HL-60 (cell line): ENCODE results near the gene PTF1A.

ENCODE experiments used
- DNase-seq, 2 experiments: peaks; one replicate each; pipeline ENCODE4 v3.0.0-alpha.2; 2010 to 2020; ENCODE audit warnings: low read depth in 1 of 2, low spot score in 1 of 2
- H3K27ac ChIP-seq: fragments of 250-450 bp; sonication (Bioruptor Pico); replicated peaks from 2 replicates; pipeline ENCODE4 v1.5.1; 2020; ENCODE audit warnings: mild to moderate bottlenecking, moderate library complexity
- H3K27me3 ChIP-seq: fragments of 250-450 bp; sonication (Bioruptor Pico); 2 replicates; pipeline ENCODE4 v1.5.1; 2021; ENCODE audit warnings: mild to moderate bottlenecking, moderate library complexity; ENCODE audit not compliant: insufficient read depth, poor library complexity, severe bottlenecking
- H3K4me3 ChIP-seq: replicated peaks from 2 replicates; pipeline ENCODE4 v1.5.1; 2011; ENCODE audit warnings: mild to moderate bottlenecking, control low read depth, low read length; ENCODE audit not compliant: insufficient read depth
- GABPA ChIP-seq: IDR thresholded peaks from 2 replicates; pipeline ENCODE4 v1.6.1; 2012; ENCODE audit warnings: low read depth
- POLR2AphosphoS5 ChIP-seq: IDR thresholded peaks from 2 replicates; pipeline ENCODE4 v1.6.1; 2012; ENCODE audit warnings: low read depth
- SPI1 ChIP-seq: IDR thresholded peaks from 2 replicates; pipeline ENCODE4 v1.6.1; 2012; ENCODE audit warnings: low read depth, mild to moderate bottlenecking, borderline replicate concordance
- TF ChIP-seq, protein P1 (sequence below): IDR thresholded peaks from 2 replicates; pipeline ENCODE4 v1.6.1; 2012; ENCODE audit warnings: low read depth; ENCODE audit not compliant: insufficient replicate concordance
- TF ChIP-seq, protein P2 (sequence below): IDR thresholded peaks from one replicate; pipeline ENCODE4 v1.5.1; 2011; ENCODE audit warnings: low read length, control low read depth, inconsistent platforms; ENCODE audit not compliant: insufficient read depth

The PTF1A gene

DNA sequence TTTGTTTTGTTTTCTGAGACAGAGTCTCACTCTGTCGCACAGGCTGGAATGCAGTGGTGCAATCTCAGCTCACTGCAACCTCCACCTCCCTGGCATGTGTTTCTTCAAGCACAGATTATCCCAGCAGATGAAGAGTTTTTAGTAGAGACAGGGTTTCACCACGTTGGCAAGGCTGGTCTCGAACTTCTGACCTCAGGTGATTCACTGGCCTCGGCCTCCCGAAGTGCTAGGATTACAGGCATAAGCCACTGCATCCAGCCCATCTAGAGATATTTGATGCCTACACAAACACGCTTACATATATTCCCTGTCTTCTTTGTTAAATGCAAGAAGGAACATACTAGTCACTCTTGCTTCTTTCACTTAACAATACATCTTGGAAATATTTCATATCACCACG is 5.9 kb upstream of the PTF1A start:
- Histone ChIP-seq H3K27ac (no peak overlapping the region), H3K4me3 (no peak overlapping the region), H3K27me3 (peaks cover 3% of the 10 kb centered on the region)
- DNase-seq = no peak
- TF ChIP-seq, protein P1, sequence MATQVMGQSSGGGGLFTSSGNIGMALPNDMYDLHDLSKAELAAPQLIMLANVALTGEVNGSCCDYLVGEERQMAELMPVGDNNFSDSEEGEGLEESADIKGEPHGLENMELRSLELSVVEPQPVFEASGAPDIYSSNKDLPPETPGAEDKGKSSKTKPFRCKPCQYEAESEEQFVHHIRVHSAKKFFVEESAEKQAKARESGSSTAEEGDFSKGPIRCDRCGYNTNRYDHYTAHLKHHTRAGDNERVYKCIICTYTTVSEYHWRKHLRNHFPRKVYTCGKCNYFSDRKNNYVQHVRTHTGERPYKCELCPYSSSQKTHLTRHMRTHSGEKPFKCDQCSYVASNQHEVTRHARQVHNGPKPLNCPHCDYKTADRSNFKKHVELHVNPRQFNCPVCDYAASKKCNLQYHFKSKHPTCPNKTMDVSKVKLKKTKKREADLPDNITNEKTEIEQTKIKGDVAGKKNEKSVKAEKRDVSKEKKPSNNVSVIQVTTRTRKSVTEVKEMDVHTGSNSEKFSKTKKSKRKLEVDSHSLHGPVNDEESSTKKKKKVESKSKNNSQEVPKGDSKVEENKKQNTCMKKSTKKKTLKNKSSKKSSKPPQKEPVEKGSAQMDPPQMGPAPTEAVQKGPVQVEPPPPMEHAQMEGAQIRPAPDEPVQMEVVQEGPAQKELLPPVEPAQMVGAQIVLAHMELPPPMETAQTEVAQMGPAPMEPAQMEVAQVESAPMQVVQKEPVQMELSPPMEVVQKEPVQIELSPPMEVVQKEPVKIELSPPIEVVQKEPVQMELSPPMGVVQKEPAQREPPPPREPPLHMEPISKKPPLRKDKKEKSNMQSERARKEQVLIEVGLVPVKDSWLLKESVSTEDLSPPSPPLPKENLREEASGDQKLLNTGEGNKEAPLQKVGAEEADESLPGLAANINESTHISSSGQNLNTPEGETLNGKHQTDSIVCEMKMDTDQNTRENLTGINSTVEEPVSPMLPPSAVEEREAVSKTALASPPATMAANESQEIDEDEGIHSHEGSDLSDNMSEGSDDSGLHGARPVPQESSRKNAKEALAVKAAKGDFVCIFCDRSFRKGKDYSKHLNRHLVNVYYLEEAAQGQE = no peak
- TF ChIP-seq GABPA (no peak), POLR2AphosphoS5 (no peak), SPI1 (no peak)
- TF ChIP-seq, protein P2, sequence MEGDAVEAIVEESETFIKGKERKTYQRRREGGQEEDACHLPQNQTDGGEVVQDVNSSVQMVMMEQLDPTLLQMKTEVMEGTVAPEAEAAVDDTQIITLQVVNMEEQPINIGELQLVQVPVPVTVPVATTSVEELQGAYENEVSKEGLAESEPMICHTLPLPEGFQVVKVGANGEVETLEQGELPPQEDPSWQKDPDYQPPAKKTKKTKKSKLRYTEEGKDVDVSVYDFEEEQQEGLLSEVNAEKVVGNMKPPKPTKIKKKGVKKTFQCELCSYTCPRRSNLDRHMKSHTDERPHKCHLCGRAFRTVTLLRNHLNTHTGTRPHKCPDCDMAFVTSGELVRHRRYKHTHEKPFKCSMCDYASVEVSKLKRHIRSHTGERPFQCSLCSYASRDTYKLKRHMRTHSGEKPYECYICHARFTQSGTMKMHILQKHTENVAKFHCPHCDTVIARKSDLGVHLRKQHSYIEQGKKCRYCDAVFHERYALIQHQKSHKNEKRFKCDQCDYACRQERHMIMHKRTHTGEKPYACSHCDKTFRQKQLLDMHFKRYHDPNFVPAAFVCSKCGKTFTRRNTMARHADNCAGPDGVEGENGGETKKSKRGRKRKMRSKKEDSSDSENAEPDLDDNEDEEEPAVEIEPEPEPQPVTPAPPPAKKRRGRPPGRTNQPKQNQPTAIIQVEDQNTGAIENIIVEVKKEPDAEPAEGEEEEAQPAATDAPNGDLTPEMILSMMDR = no peak

DNA sequence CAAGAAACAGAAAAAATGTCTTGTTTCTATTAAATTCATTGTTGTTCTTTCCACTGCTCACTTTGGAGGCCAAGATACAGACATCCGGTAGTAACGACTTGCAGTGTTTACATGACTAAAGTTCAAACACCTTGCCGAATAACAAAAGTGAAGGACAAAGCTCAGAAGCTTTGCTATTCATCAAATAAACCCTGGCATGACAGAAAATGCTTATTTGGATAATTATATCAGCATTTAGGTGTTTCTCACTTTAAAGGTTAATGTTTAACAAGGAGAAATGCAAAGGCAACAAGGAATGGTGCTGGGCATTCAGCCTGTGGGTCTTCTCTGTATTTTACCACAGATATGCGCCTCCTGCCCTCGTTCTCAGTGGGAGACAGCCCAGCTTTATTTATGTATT is 5.4 kb upstream of the PTF1A start:
- H3K27me3 ChIP-seq = peaks cover 3% of the 10 kb centered on the region
- TF ChIP-seq, protein P1 = no peak
- TF ChIP-seq GABPA (no peak), POLR2AphosphoS5 (no peak), SPI1 (no peak)
- TF ChIP-seq, protein P2 = no peak
- no peak for DNase-seq
- no peak overlapping the region for H3K4me3 ChIP-seq
- no peak overlapping the region for H3K27ac ChIP-seq

DNA sequence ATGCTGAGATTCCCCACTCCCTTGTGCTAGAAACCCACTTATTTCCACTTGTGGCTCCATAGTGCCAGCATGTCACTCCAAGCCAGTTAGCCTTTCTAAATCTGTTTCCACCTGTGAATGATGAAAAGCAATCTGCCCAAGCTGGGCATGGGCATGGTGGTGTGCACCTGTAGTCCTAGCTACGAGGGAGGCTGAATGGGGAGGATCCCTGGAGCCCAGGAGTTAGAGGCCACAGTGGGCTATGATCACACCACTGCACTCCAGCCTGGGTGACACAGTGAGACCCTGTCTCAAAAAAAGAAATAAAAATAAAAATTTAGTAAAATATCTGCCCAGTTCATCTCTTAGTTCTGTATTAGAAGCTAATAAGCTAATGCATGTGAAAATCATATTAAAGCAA is 5.0 kb upstream of the PTF1A start:
- H3K27me3 ChIP-seq = peaks cover 3% of the 10 kb centered on the region
- no peak for DNase-seq
- H3K27ac ChIP-seq = no peak overlapping the region
- no peak overlapping the region for H3K4me3 ChIP-seq
- TF ChIP-seq POLR2AphosphoS5 = no peak
- TF ChIP-seq GABPA = no peak
- TF ChIP-seq, protein P2 = no peak
- TF ChIP-seq, protein P1 = no peak
- no peak for TF ChIP-seq SPI1
